HG03460 (cell line): Measurements from ENCODE around the gene NEU4.
"Not testable (repeated sequence)": the region's sequence is repeated elsewhere in the genome, so short reads cannot be mapped to it uniquely, and the experiment has no call there.

Experiments
- ATAC-seq: cut with Tn5 transposase; IDR thresholded peaks from one replicate; pipeline ENCODE4 v1.9.1; 2021; ENCODE audit not compliant: unreplicated experiment

Gene NEU4

DNA sequence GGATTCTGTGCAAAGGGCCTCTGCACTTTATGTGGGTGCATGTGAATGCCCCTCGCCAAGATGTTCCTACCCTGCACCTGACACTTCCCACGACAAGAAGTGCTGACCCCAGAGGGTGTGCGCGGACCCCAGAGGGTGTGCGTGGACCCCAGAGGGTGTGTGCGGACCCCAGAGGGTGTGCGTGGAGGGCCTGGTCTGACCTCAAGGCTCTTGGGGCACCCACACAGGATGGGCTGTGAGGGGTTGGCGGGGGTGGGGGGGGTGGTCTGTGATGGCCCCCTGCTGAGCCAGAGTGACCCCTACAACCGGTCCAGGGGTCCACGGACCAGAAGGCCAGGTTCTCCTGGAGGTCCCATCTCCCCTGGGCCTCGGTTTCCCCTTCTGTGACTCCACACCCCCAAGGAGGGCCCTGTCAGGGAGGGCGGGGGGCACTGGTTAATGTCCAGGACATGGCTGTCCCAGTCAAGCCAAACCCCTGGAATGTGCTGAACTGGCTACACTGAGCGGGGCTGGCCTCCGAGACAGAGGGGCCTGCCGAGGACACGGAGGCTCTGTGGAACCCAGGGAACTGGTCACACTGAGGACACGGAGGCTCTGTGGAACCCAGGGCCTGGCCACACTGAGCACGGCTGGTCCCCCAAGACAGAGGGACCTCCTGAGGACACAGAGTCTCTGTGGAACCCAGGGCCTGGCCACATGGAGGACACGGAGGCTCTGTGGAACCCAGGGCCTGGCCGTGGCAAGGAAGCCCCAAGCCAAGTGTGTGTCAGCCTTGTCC lies 3.1 kb downstream of the NEU4 start:
- no peak for ATAC-seq

GRCh38 chr2:241812730-241813643 lies 4.0 kb downstream of the NEU4 start:
- no peak for ATAC-seq

GRCh38 chr2:241813644-241814392 lies 4.8 kb downstream of the NEU4 start:
- ATAC-seq: no peak

DNA sequence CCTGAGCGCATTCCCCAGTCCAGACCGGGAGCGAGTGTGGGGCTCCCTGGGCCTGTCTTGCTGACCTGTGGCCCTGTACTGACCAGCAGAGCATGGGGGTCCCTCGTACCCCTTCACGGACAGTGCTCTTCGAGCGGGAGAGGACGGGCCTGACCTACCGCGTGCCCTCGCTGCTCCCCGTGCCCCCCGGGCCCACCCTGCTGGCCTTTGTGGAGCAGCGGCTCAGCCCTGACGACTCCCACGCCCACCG lies 5.3 kb downstream of the NEU4 start:
- ATAC-seq: no peak

- no peak for ATAC-seq
Observed at GRCh38 chr2:241814643-241815476, 5.9 kb downstream of the NEU4 start.

DNA sequence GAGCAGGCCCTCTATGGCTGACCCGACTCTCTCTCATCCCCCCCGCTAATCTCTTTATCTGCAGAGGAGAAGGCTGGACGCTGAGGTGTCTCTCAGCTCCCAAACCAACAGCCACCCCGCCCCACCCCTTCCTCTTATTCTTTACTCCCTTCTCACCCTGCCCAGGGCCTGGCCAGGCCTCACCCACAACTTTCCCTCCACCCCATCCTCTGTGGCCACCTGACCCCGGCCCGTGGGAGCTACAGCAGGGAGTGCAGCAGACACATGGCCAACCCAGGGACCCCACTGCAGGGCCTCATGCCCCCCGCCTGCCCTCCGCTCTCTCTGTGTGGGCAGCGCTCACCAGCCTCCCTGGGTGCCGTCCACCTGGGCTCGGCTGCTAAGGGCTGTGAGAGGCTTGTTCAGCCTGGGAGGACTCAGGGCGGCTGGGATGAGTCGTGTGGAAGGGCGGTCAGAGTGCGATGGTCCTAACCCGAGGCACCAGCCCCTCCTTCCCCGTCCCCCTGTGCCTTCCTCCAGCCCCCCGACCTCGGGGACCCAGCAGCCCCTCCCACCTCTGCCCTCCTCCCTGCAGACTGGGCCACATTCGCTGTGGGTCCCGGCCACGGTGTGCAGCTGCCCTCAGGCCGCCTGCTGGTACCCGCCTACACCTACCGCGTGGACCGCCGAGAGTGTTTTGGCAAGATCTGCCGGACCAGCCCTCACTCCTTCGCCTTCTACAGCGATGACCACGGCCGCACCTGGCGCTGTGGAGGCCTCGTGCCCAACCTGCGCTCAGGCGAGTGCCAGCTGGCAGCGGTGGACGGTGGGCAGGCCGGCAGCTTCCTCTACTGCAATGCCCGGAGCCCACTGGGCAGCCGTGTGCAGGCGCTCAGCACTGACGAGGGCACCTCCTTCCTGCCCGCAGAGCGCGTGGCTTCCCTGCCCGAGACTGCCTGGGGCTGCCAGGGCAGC lies 6.8 kb downstream of the NEU4 start:
- no peak for ATAC-seq

- no peak for ATAC-seq
Observed at GRCh38 chr2:241816431-241817121, 7.6 kb downstream of the NEU4 start.

DNA sequence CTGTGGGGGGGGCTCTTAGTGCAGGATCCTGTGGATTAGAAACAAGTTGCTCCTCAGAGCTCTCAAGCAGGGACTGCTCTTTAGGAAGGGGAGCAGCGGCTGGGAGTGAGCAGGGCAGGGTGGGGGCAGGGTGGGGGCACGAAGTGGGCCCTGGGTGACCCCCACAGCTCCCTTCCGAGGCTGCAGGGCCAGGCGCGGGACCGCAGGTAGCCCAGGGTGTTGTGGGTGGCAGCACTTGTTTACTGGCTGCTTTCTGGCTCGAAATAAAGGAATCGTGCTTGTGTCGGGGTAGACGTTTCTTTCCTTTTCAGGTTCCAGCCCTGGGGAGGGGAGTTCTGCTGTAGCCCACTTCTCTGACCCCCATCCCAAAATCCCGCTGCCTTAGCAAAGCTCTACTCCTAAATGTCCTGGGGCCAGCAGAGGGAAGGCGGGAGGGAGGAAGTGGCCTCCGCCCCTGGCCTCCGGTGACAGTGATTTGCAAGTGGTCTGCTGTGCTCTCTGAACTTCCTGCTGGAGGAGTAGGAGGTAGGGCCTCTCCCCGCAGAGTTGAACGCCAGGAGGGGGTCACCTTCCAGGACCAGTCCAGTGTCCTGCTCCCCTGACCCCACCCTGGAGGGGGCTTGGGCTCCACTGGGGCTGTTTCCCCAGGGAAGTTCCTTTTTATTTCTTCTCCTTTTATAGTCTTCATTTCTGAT lies 8.3 kb downstream of the NEU4 start:
- ATAC-seq: no peak

- not testable (repeated sequence) for ATAC-seq
Observed at GRCh38 chr2:241817821-241818215, 8.8 kb downstream of the NEU4 start.

- no peak for ATAC-seq
Observed at GRCh38 chr2:241818229-241818942, 9.4 kb downstream of the NEU4 start.

- ATAC-seq: no peak
Observed at GRCh38 chr2:241818943-241819270, 9.9 kb downstream of the NEU4 start.

- ATAC-seq: not testable (repeated sequence)
Observed at GRCh38 chr2:241819947-241820624, 11.1 kb downstream of the NEU4 start.

DNA sequence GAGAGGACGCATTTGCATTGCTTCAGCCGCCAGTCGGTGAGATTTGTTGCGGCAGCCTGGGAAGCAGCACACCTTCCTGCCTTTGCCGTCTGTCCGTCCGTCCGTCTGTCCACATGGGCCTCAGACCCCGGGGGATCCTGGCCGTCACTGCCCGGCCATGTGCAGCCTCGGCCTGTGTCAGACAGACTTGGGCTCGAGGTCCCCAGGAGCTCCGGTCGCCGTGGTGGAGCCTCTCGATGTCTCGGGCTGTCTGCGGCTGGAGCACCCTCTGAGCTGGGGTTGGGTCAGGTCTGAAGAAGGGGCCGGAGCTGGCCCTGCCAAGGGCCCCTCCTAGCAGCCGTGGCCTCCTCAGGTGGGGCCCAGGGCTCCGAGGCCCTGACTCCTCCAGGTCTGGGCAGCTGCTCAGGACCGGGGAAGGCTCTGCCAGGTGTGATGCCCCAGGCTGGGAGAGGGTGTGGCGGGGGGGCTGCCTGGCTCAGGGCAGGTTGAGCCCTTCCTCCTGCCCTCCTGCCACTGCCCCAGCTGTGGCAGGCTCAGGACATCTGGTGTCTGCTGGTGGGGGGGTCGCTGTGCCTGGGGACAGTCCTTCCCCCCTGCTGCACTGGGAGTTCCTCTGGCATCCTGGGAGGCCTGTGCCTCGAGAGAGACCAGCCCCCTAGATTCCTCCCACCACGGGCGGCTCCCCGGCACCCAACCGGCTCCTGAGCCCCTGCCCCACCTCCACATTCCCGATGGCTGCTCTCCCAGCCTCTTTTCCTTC lies 11.8 kb downstream of the NEU4 start:
- ATAC-seq: no peak

GRCh38 chr2:241821460-241822263 lies 12.7 kb downstream of the NEU4 start:
- no peak for ATAC-seq

- ATAC-seq: no peak
Observed at GRCh38 chr2:241822264-241822623, 13.3 kb downstream of the NEU4 start.
